Upper lobe of right lung (tissue), 1 donor: Measurements from ENCODE around the gene POTEH. TPM values are rescaled to one million over a fixed set of nuclear protein-coding genes. Genes with fewer than 3 reads are reported as not detected.
"Not testable (repeated sequence)": the region's sequence is repeated elsewhere in the genome, so short reads cannot be mapped to it uniquely, and the experiment has no call there.

Experiments
- ATAC-seq: fragments of 200-7000 bp; cut with Tn5 transposase; one replicate; pipeline ENCODE4 v1.9.1; 2020; ENCODE audit warnings: mild to moderate bottlenecking, moderate library complexity
- DNase-seq: peaks from one replicate; pipeline ENCODE4 v3.0.0-alpha.2; 2020
- H3K27ac ChIP-seq: fragments of 200-600 bp; one replicate; pipeline ENCODE4 v1.8.0; 2022
- H3K27me3 ChIP-seq: fragments of 200-600 bp; one replicate; pipeline ENCODE4 v1.8.0; 2022; ENCODE audit warnings: mild to moderate bottlenecking
- H3K36me3 ChIP-seq: fragments of 200-600 bp; one replicate; pipeline ENCODE4 v1.8.0; 2022
- H3K4me1 ChIP-seq: fragments of 200-600 bp; one replicate; pipeline ENCODE4 v1.8.0; 2022
- H3K4me3 ChIP-seq: fragments of 200-600 bp; one replicate; pipeline ENCODE4 v1.8.0; 2022; ENCODE audit warnings: mild to moderate bottlenecking
- H3K9me3 ChIP-seq: fragments of 200-600 bp; one replicate; pipeline ENCODE4 v1.8.0; 2022
- intact Hi-C: fragments of 100-400 bp; cut with DNase I; formaldehyde crosslinking; loops from one replicate; pipeline ENCODE4 v1.11.0; 2022
- total RNA-seq: library from RNA; stranded (reverse); fragmentation: NEBNext Ultra II Directional; extraction: Animal tissue kit (Norgen Biotek cat#: 25700); gene quantifications from one replicate; pipeline ENCODE4 v1.2.1, GENCODE V29; 2021
- donor health status: DM: no; HTN: yes; CAD: no; lungs with severe emphysema.

Gene POTEH
- total RNA-seq, 1 donor from 2014 or later = not detected

DNA sequence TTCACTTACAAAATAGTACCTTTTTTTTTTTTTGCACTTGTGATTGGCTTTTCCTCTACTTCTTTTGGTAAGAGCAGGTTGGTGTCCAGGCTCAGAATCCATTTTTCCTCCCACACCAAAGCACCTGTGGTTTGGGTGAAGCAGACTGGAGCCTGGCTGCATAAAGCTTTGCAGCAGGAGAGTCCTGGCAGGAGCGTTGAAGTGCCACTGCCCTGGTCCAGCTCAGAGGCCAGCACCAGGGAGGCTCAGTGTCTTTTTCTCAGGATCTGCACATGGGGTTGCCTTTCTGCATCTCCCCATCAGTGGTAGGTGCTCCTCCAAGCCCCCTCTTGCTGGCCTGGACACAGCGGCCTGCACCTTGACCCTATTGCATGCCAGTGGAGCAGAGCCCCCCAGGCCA, 1.7 kb upstream of the POTEH start:
- H3K36me3 ChIP-seq, ATAC-seq, H3K9me3 ChIP-seq, intact Hi-C loops, H3K4me3 ChIP-seq, H3K4me1 ChIP-seq, H3K27me3 ChIP-seq, H3K27ac ChIP-seq: not testable (repeated sequence)
- peak; percentile 54 for DNase-seq

GRCh38 chr22:15689012-15689748, 646 bp upstream of the POTEH start:
- H3K27me3 ChIP-seq, H3K4me1 ChIP-seq, H3K27ac ChIP-seq, intact Hi-C loops, H3K9me3 ChIP-seq, H3K4me3 ChIP-seq, H3K36me3 ChIP-seq: not testable (repeated sequence)
- DNase-seq = peak; percentile 67
- peak; percentile 60 for ATAC-seq

GRCh38 chr22:15713600-15713999, 23.8 kb downstream of the POTEH start:
- H3K9me3 ChIP-seq, H3K4me1 ChIP-seq, H3K27ac ChIP-seq, intact Hi-C loops, H3K27me3 ChIP-seq, H3K4me3 ChIP-seq, DNase-seq, H3K36me3 ChIP-seq, ATAC-seq: not testable (repeated sequence)

GRCh38 chr22:15714125-15714524, 24.3 kb downstream of the POTEH start:
- H3K27me3 ChIP-seq, H3K9me3 ChIP-seq, intact Hi-C loops, DNase-seq, H3K4me3 ChIP-seq, H3K4me1 ChIP-seq, H3K27ac ChIP-seq, H3K36me3 ChIP-seq, ATAC-seq: not testable (repeated sequence)

- H3K36me3 ChIP-seq, H3K4me3 ChIP-seq, ATAC-seq, intact Hi-C loops, H3K27ac ChIP-seq, H3K9me3 ChIP-seq, DNase-seq, H3K4me1 ChIP-seq, H3K27me3 ChIP-seq: not testable (repeated sequence)
Measured at GRCh38 chr22:15721884-15722283, 32.1 kb downstream of the POTEH start.

GRCh38 chr22:15729209-15729917, 39.5 kb downstream of the POTEH start:
- peak; percentile 64 for DNase-seq
- ATAC-seq, H3K36me3 ChIP-seq, intact Hi-C loops, H3K4me1 ChIP-seq, H3K9me3 ChIP-seq, H3K27ac ChIP-seq, H3K4me3 ChIP-seq, H3K27me3 ChIP-seq: not testable (repeated sequence)

DNA sequence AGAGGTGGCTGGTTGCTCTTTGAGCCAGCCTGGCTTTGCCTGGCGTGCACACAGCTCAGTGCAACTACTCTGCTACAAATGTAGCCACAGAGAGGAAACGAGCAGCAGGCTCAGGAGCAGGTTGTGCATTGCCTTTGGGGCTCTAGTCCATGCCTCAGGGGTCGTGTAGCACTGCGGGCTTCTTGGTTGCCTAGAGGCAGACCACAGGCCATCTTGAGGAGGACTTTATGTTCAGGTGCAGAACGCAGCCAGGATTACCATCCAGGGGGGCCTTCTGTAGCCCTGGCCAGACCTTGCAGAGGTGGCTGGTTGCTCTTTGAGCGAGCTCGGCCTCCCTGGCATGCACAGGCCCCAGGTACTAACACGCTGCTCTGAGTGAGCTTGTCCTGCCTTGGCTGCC, 41.2 kb downstream of the POTEH start:
- H3K4me3 ChIP-seq, DNase-seq, H3K36me3 ChIP-seq, intact Hi-C loops, H3K27ac ChIP-seq, H3K9me3 ChIP-seq, H3K27me3 ChIP-seq, ATAC-seq, H3K4me1 ChIP-seq: not testable (repeated sequence)

DNA sequence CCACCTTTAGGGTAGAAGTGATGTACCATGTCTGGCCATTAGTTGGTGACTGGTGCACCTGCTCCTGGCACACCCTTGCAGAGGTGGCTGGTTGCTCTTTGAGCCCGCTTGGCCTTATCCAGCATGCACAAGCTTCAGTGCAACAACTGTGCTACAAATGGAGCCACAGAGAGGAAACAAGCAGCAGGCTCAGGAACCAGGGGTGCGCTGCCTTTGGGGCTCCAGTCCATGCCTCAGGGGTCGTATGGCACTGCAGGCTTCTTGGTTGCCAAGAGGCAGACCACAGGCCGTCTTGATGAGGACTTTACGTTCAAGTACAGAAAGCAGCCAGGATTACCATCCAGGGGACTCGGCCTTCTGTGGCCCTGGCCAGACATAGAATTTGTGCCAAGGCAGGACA, 44.6 kb downstream of the POTEH start:
- H3K4me3 ChIP-seq, ATAC-seq, H3K9me3 ChIP-seq, H3K4me1 ChIP-seq, intact Hi-C loops, H3K36me3 ChIP-seq, H3K27me3 ChIP-seq, H3K27ac ChIP-seq, DNase-seq: not testable (repeated sequence)

DNA sequence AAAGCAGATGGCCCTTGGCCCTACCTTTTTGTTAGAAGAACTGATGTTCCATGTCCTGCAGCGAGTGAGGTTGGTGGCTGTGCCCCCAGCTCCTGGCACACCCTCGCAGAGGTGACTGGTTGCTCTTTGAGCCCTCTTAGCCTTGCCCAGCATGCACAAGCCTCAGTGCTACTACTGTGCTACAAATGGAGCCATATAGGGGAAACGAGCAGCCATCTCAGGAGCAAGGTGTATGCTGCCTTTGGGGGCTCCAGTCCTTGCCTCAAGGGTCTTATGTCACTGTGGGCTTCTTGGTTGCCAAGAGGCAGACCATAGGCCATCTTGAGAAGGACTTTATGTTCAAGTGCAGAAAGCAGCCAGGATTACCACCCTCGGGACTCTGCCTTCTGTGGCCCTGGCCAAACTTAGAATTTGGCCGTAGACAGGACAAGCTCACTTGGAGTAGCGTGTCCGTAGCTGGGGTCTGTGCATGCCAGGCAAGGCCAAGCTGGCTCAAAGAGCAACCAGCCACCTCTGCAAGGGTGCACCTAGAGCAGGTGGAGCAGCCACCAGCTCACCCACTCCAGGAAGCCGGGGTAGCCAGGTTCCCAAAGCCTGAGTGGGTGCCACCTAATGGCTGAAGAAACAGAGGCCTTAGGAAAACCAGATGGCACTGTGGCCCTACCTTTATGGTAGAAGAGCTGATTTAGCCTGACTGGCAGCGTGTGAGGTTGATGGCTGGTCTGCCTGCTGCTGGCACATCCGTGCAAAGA, 48.5 kb downstream of the POTEH start:
- H3K4me3 ChIP-seq, H3K9me3 ChIP-seq, H3K27ac ChIP-seq, H3K36me3 ChIP-seq, intact Hi-C loops, H3K4me1 ChIP-seq, H3K27me3 ChIP-seq: not testable (repeated sequence)
- ATAC-seq = peak; percentile 43
- DNase-seq = peak; percentile 46

GRCh38 chr22:15738909-15739391, 49.1 kb downstream of the POTEH start:
- H3K4me3 ChIP-seq, intact Hi-C loops, H3K4me1 ChIP-seq, H3K27me3 ChIP-seq, H3K9me3 ChIP-seq, DNase-seq, H3K27ac ChIP-seq, H3K36me3 ChIP-seq: not testable (repeated sequence)
- peak; percentile 50 for ATAC-seq

DNA sequence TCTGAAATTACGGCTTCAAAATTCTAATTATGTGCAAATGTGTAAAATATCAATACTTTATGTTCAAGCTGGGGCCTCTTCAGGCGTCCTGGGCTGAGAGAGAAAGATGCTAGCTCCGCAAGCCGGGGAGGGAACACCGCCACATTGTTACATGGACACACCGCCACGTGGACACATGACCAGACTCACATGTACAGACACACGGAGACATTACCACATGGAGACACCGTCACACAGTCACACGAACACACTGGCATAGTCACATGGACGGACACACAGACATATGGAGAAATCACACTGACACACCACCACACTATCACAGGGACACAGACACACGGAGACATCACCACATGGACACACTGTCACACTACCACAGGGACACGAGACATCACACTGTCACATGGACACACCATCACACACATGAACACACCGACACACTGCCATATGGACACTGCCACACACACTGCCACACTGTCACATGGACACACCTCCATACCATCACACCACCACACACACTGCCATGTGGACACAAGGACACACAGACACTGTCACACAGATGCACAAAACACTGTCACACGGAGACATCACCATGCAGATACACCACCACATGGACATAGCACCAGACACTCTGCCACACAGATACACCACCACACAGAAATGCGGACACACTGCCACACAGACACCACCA, 58.0 kb downstream of the POTEH start:
- H3K27me3 ChIP-seq, H3K27ac ChIP-seq, H3K4me1 ChIP-seq, intact Hi-C loops, H3K9me3 ChIP-seq, H3K36me3 ChIP-seq, H3K4me3 ChIP-seq: not testable (repeated sequence)
- peak; percentile 54 for ATAC-seq
- DNase-seq = peak; percentile 57

GRCh38 chr22:15749181-15749970, 59.5 kb downstream of the POTEH start:
- ATAC-seq, H3K9me3 ChIP-seq, H3K27me3 ChIP-seq, H3K27ac ChIP-seq, H3K4me1 ChIP-seq, intact Hi-C loops, H3K36me3 ChIP-seq, H3K4me3 ChIP-seq: not testable (repeated sequence)
- peak; percentile 61 for DNase-seq

DNA sequence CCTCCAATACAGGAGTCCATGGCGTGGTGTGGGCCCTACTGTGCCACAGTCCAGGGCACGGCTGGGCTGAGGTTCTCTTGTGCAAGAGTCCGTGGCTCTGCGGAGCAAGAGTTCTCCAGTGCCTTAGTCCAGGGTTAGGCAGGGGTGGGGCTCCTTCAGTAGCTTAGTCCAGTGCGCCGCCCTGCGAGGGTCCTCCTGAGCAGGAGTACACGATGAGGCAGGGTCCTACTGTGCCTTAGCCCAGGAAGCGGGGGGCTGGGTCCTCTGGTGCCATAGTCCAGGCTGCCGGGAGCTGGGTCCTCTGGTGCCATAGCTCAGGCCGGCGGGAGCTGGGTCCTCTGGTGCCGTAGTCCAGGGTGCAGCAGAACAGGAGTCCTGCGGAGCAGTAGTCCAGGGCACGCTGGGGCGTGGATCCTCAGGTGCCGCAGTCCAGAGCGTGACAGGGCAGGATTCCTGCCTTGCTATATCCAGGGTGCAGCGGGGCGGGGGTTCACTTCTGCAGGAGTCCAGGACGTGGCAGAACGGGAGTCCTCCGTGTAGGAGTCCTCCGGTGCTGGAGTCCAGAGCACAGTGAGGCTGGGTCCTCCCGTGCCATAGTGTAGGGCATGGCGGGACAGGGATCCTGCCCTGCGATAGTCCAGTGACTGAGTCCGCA, 69.7 kb downstream of the POTEH start:
- ATAC-seq = peak; percentile 32
- DNase-seq, intact Hi-C loops: not testable (repeated sequence)

More for the DNA sequence above, 69.7 kb downstream of the POTEH start:
- not testable (repeated sequence) for H3K27ac ChIP-seq, H3K9me3 ChIP-seq, H3K4me3 ChIP-seq, H3K27me3 ChIP-seq, H3K36me3 ChIP-seq, H3K4me1 ChIP-seq
